LNCaP clone FGC (cell line): ENCODE measurements around the gene CDK18.

ENCODE experiments used
- DNase-seq: peaks from one replicate; pipeline ENCODE4 v3.0.0-alpha.2; 2011; ENCODE audit warnings: low read depth
- H3K4me3 ChIP-seq: 2 replicates; pipeline ENCODE4 v1.5.1; 2011; ENCODE audit warnings: mild to moderate bottlenecking, low read depth, low read length, control low read depth
- CTCF ChIP-seq: IDR thresholded peaks from 2 replicates; pipeline ENCODE4 v1.5.1; 2012; ENCODE audit warnings: mild to moderate bottlenecking; ENCODE audit not compliant: control insufficient read depth, insufficient read depth; ENCODE audit errors: extremely low read depth

Gene CDK18

GRCh38 chr1:205505791-205506190, 1.3 kb downstream of the CDK18 start:
- no peak for TF ChIP-seq CTCF
- DNase-seq: no peak
- no peak overlapping the region for H3K4me3 ChIP-seq

- no peak overlapping the region for H3K4me3 ChIP-seq
- DNase-seq: no peak
- TF ChIP-seq CTCF: no peak
Measured at GRCh38 chr1:205506409-205507200, 2.1 kb downstream of the CDK18 start.

GRCh38 chr1:205508227-205508714, 3.8 kb downstream of the CDK18 start:
- no peak overlapping the region for H3K4me3 ChIP-seq
- no peak for TF ChIP-seq CTCF
- no peak for DNase-seq

GRCh38 chr1:205510308-205510950, 6.0 kb downstream of the CDK18 start:
- DNase-seq: no peak
- no peak overlapping the region for H3K4me3 ChIP-seq
- no peak for TF ChIP-seq CTCF

- H3K4me3 ChIP-seq: no peak overlapping the region
- no peak for TF ChIP-seq CTCF
- no peak for DNase-seq
Measured at GRCh38 chr1:205510951-205511330, 6.5 kb downstream of the CDK18 start.

GRCh38 chr1:205512059-205513045, 7.9 kb downstream of the CDK18 start:
- DNase-seq: no peak
- TF ChIP-seq CTCF: no peak
- no peak overlapping the region for H3K4me3 ChIP-seq
